Endodermal cell (in vitro differentiated cells): ENCODE data around the gene REEP1. TPM values are rescaled to one million over a fixed set of nuclear protein-coding genes. Genes with fewer than 3 reads are reported as not detected.

ENCODE experiments used
- DNase-seq: peaks from one replicate; pipeline ENCODE4 v3.0.0-alpha.2; 2017
- H3K27ac ChIP-seq: 2 replicates; pipeline ENCODE4 v1.5.1; 2013; ENCODE audit warnings: mild to moderate bottlenecking, low read depth, low read length, moderate library complexity
- H3K27me3 ChIP-seq: 2 replicates; pipeline ENCODE4 v1.6.1; 2013; ENCODE audit warnings: mild to moderate bottlenecking, low read length, moderate library complexity; ENCODE audit not compliant: insufficient read depth, control insufficient read depth, poor library complexity, severe bottlenecking
- H3K36me3 ChIP-seq: 2 replicates; pipeline ENCODE4 v1.7.0; 2013; ENCODE audit warnings: mild to moderate bottlenecking, low read length, moderate library complexity; ENCODE audit not compliant: control insufficient read depth, insufficient read depth
- H3K4me1 ChIP-seq: one replicate; pipeline ENCODE4 v1.7.0; 2013; ENCODE audit warnings: low read length; ENCODE audit not compliant: control insufficient read depth, insufficient read depth
- H3K4me3 ChIP-seq: 2 replicates; pipeline ENCODE4 v1.5.1; 2013; ENCODE audit warnings: mild to moderate bottlenecking, low read length, moderate library complexity
- H3K9ac ChIP-seq: 2 replicates; pipeline ENCODE4 v1.6.1; 2013; ENCODE audit warnings: mild to moderate bottlenecking, low read length, moderate library complexity; ENCODE audit not compliant: poor library complexity, severe bottlenecking; ENCODE audit errors: extremely low read depth
- H3K9me3 ChIP-seq: 2 replicates; pipeline ENCODE4 v1.6.1; 2013; ENCODE audit warnings: mild to moderate bottlenecking, low read length, moderate library complexity; ENCODE audit not compliant: control insufficient read depth
- H3K27ac Mint-ChIP-seq: 2 replicates; pipeline ENCODE4 v1.8.0; 2020; ENCODE audit warnings: mixed read lengths
- H3K27me3 Mint-ChIP-seq: 2 replicates; pipeline ENCODE4 v1.8.0; 2021; ENCODE audit warnings: mild to moderate bottlenecking, mixed read lengths; ENCODE audit not compliant: insufficient read depth
- H3K36me3 Mint-ChIP-seq: 2 replicates; pipeline ENCODE4 v1.8.0; 2020; ENCODE audit warnings: low read depth, mixed read lengths
- H3K4me1 Mint-ChIP-seq: 2 replicates; pipeline ENCODE4 v1.8.0; 2020; ENCODE audit warnings: mixed read lengths
- H3K4me3 Mint-ChIP-seq: 2 replicates; pipeline ENCODE4 v1.8.0; 2020; ENCODE audit warnings: mild to moderate bottlenecking, moderate library complexity, mixed read lengths
- H3K9me3 Mint-ChIP-seq: 2 replicates; pipeline ENCODE4 v1.8.0; 2020; ENCODE audit warnings: mild to moderate bottlenecking, mixed read lengths
- CTCF ChIP-seq: fragments of 200-600 bp; sonication (generic); conservative IDR thresholded peaks from 2 replicates; pipeline ENCODE4 v1.5.0; 2021; ENCODE audit warnings: antibody characterized with exemption, mild to moderate bottlenecking
- WGBS, 2 experiments: methylation state at CpG; one replicate each; pipeline versions ENCODE4 v1.1.5 to v1.1.7; 2013; ENCODE audit warnings: missing lambda C conversion rate in 2 of 2, mixed read lengths in 1 of 2; ENCODE audit not compliant: insufficient coverage in 1 of 2, insufficient read length in 1 of 2; 5-methylcytosine and 5-hydroxymethylcytosine counted together
- total RNA-seq, 2 donors: library from RNA; stranded (reverse); fragmentation: NEBNext Ultra II Directional in 1 of 2; extraction: Animal tissue kit (Norgen Biotek cat#: 25700) in 1 of 2; gene quantifications; 2 replicates in 1 of 2; 3 replicates in 1 of 2; pipeline ENCODE4 v1.2.1, GENCODE V29; 2021

Gene REEP1
- total RNA-seq, 2 donors from 2014 or later, result 2.9 to 3.8 TPM

GRCh38 chr2:86296947-86297346 lies 40.5 kb downstream of the REEP1 start:
- H3K9me3 Mint-ChIP-seq, result no peaks in the 10 kb centered on the region
- H3K9me3 ChIP-seq, result no peaks in the 10 kb centered on the region
- H3K4me3 Mint-ChIP-seq, result no peak overlapping the region
- H3K27me3 Mint-ChIP-seq, result peaks cover 27% of the 10 kb centered on the region
- no peak for DNase-seq
- 88 to 90% methylated on average over 3 to 6 of the region's 6 CpGs for WGBS, 2 experiments
- TF ChIP-seq CTCF, result no peak
- H3K27ac ChIP-seq, result no peak overlapping the region
- H3K4me1 ChIP-seq, result peaks cover 2% of the 10 kb centered on the region
- peaks cover 8% of the 10 kb centered on the region for H3K4me1 Mint-ChIP-seq
- H3K4me3 ChIP-seq, result no peak overlapping the region
- no peaks in the 10 kb centered on the region for H3K36me3 ChIP-seq
- no peak overlapping the region for H3K9ac ChIP-seq
- no peaks in the 10 kb centered on the region for H3K36me3 Mint-ChIP-seq
- H3K27ac Mint-ChIP-seq, result no peak overlapping the region
- peaks cover 12% of the 10 kb centered on the region for H3K27me3 ChIP-seq

GRCh38 chr2:86295066-86295465 lies 42.4 kb downstream of the REEP1 start:
- peaks cover 7% of the 10 kb centered on the region for H3K4me1 Mint-ChIP-seq
- no peak overlapping the region for H3K27ac Mint-ChIP-seq
- Histone ChIP-seq H3K4me1 (no peaks in the 10 kb centered on the region), H3K27me3 (peaks cover 26% of the 10 kb centered on the region), H3K27ac (no peak overlapping the region), H3K9ac (no peak overlapping the region), H3K36me3 (no peaks in the 10 kb centered on the region), H3K4me3 (no peak overlapping the region), H3K9me3 (no peaks in the 10 kb centered on the region)
- 90 to 96% methylated on average over 7 to 8 of the region's 8 CpGs for WGBS, 2 experiments
- no peak overlapping the region for H3K4me3 Mint-ChIP-seq
- TF ChIP-seq CTCF, result no peak
- H3K9me3 Mint-ChIP-seq, result no peaks in the 10 kb centered on the region
- no peak for DNase-seq
- peaks cover 39% of the 10 kb centered on the region for H3K27me3 Mint-ChIP-seq
- no peaks in the 10 kb centered on the region for H3K36me3 Mint-ChIP-seq

GRCh38 chr2:86293612-86294011 lies 43.8 kb downstream of the REEP1 start:
- H3K4me3 Mint-ChIP-seq, result no peak overlapping the region
- no peak overlapping the region for H3K4me3 ChIP-seq
- H3K9me3 Mint-ChIP-seq, result no peaks in the 10 kb centered on the region
- H3K27me3 Mint-ChIP-seq, result peaks cover 51% of the 10 kb centered on the region
- no peak overlapping the region for H3K9ac ChIP-seq
- 92 to 93% methylated on average over 2 of the region's 3 CpGs for WGBS, 2 experiments
- no peaks in the 10 kb centered on the region for H3K36me3 ChIP-seq
- no peaks in the 10 kb centered on the region for H3K4me1 ChIP-seq
- H3K27ac Mint-ChIP-seq, result no peak overlapping the region
- no peak for DNase-seq
- H3K36me3 Mint-ChIP-seq, result no peaks in the 10 kb centered on the region
- H3K27me3 ChIP-seq, result peaks cover 40% of the 10 kb centered on the region
- H3K27ac ChIP-seq, result no peak overlapping the region
- no peaks in the 10 kb centered on the region for H3K9me3 ChIP-seq
- peaks cover 2% of the 10 kb centered on the region for H3K4me1 Mint-ChIP-seq
- TF ChIP-seq CTCF, result no peak
